Lung (tissue), 12 donors: ENCODE results near the gene LSM14A. TPM values are rescaled to one million over a fixed set of nuclear protein-coding genes. Genes with fewer than 3 reads are reported as not detected.

Source experiments
- ATAC-seq: fragments of 200-7000 bp; cut with Tn5 transposase; one replicate; pipeline ENCODE4 v1.9.1; 2020; ENCODE audit warnings: moderate number of reproducible peaks; ENCODE audit not compliant: insufficient read depth, low FRiP score
- DNase-seq, 3 donors: peaks; one replicate each; pipeline ENCODE4 v3.0.0-alpha.2; 2013 to 2017
- H3K27ac ChIP-seq, 2 donors: one replicate each; pipeline ENCODE4 v1.5.1; 2013; ENCODE audit warnings: mild to moderate bottlenecking in 2 of 2, moderate library complexity in 2 of 2, control low read depth in 1 of 2, inconsistent platforms in 1 of 2, low read depth in 1 of 2, low read length in 1 of 2
- H3K27me3 ChIP-seq, 3 donors: one replicate each; pipeline ENCODE4 v1.5.1; 2013; ENCODE audit warnings: low read length in 2 of 3; ENCODE audit not compliant: control insufficient read depth in 3 of 3, insufficient read depth in 3 of 3
- H3K36me3 ChIP-seq, 4 donors: one replicate each; pipeline ENCODE4 v1.5.1; 2013; ENCODE audit warnings: low read length in 4 of 4, mild to moderate bottlenecking in 1 of 4, moderate library complexity in 1 of 4; ENCODE audit not compliant: control insufficient read depth in 4 of 4, insufficient read depth in 4 of 4
- H3K4me1 ChIP-seq, 5 donors: one replicate each; pipeline ENCODE4 v1.5.1; 2013; ENCODE audit warnings: low read length in 5 of 5, mild to moderate bottlenecking in 2 of 5, moderate library complexity in 1 of 5; ENCODE audit not compliant: control insufficient read depth in 5 of 5, insufficient read depth in 5 of 5
- H3K4me3 ChIP-seq: one replicate; pipeline ENCODE4 v1.5.1; 2013; ENCODE audit warnings: mild to moderate bottlenecking, control low read depth, moderate library complexity
- H3K9ac ChIP-seq, 2 donors: one replicate each; pipeline ENCODE4 v1.5.1; 2013; ENCODE audit warnings: low read length in 2 of 2, control low read depth in 1 of 2; ENCODE audit not compliant: insufficient read depth in 1 of 2
- H3K9me3 ChIP-seq, 4 donors: one replicate each; pipeline ENCODE4 v1.5.1; 2013; ENCODE audit warnings: low read length in 3 of 4, mild to moderate bottlenecking in 1 of 4, moderate library complexity in 1 of 4; ENCODE audit not compliant: control insufficient read depth in 4 of 4, insufficient read depth in 3 of 4
- WGBS, 2 donors: extraction: QIAGEN DNeasy Blood & Tissue Kit; methylation state at CpG; one replicate each; pipeline ENCODE4 v1.1.7; 2013; 5-methylcytosine and 5-hydroxymethylcytosine counted together
- polyA plus RNA-seq, 2 donors: library from polyadenylated mRNA; stranded (reverse); fragments of 200-250 nt; gene quantifications; one replicate each; pipeline ENCODE4 v1.2.1, GENCODE V29; 2013
- total RNA-seq, 2 donors: library from RNA; depleted of rRNA in 1 of 2; stranded (reverse); fragments of >200 nt in 1 of 2; gene quantifications; one replicate each; pipeline ENCODE4 v1.2.1, GENCODE V29; 2014 to 2021
- TF ChIP-seq, protein P1 (sequence below): IDR thresholded peaks from 2 replicates; pipeline ENCODE4 v1.5.1; 2012; ENCODE audit warnings: mild to moderate bottlenecking; ENCODE audit errors: control extremely low read depth, extremely low read depth
- donor health status: control.
- donor health status: control.
- donor health status: Bipolar disorder and iron deficiency.
- donor health status: healthy.
- donor health status: DM: yes; HTN: yes; CAD: no.

The LSM14A gene
- total and polyA plus RNA-seq, 4 donors, result 52.9 to 153 (median 83.5) TPM

DNA sequence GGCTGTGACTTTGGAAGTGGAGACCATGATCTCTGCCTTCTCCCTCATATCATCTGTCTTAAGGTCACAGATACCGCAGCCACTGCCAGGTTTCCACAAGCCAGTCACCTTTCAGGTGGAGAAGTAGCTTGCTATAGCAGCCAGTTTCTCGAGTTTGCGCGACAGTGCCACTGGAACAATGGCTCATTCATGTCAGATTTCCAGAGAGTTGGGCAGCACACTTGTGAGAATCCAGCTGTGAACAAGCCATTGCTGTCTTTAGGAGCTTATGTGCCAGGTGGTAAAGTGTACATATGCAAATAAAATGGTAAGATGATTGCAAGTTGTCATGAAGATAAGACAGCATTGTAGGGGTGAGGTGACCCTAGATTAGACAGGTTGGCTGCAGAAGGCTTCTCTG is 104.3 kb downstream of the LSM14A start:
- TF ChIP-seq, protein P1, sequence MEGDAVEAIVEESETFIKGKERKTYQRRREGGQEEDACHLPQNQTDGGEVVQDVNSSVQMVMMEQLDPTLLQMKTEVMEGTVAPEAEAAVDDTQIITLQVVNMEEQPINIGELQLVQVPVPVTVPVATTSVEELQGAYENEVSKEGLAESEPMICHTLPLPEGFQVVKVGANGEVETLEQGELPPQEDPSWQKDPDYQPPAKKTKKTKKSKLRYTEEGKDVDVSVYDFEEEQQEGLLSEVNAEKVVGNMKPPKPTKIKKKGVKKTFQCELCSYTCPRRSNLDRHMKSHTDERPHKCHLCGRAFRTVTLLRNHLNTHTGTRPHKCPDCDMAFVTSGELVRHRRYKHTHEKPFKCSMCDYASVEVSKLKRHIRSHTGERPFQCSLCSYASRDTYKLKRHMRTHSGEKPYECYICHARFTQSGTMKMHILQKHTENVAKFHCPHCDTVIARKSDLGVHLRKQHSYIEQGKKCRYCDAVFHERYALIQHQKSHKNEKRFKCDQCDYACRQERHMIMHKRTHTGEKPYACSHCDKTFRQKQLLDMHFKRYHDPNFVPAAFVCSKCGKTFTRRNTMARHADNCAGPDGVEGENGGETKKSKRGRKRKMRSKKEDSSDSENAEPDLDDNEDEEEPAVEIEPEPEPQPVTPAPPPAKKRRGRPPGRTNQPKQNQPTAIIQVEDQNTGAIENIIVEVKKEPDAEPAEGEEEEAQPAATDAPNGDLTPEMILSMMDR, result no peak
- ATAC-seq (no peak), DNase-seq (peak in 2 of 3 donors; percentile 32 to 50)
- H3K4me1 ChIP-seq, result peaks cover 0 to 11% (median 3%) of the 10 kb centered on the region in 5 donors
- H3K4me3 ChIP-seq, result no peak overlapping the region
- H3K9me3 ChIP-seq, result no peaks in the 10 kb centered on the region
- H3K27ac ChIP-seq, result no peak overlapping the region
- 74 to 80% methylated on average over 4 of the region's 4 CpGs for whole genome bisulfite sequencing, 2 donors
- peaks cover 0 to 6% (median 3%) of the 10 kb centered on the region in 4 donors for H3K36me3 ChIP-seq
- no peak overlapping the region for H3K9ac ChIP-seq
- H3K27me3 ChIP-seq, result no peaks in the 10 kb centered on the region

DNA sequence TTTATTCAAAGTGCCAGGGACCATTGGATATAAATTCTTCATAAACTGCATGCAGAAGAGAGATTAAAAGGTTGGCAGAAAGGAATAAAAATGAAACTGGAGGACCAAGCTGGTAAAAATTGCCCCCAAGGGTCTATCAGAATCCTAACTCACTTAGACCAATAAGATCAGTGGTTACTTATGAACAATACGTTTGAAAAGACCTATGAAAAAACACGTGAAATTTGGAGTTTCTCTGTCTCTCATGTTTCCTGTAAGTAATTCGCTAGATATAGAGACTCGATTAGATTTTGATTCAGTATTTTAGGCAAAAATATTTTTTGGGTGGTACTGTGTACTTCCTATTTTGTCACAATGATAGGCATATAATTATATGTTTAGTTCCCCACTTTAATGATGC is 104.9 kb downstream of the LSM14A start:
- H3K4me3 ChIP-seq, result no peak overlapping the region

DNA sequence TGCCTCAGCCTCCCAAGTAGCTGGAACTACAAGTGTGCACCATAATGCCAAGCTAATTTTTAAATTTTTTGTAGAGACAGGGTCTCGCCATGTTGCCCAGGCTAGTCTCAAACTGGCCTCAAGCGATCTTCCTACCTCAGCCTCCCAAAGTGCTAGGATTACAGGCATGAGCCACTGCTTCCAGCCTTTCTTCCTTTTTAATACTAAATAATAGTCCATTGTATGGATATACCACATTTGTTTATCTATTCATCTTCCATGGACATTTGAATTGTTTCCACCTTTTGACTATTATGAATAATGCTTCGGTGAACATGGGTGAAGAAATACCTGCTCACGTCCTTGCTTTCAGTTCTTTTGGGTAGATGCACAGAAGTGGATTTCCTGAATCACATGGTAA is 106.5 kb downstream of the LSM14A start:
- DNase-seq, result no peak
- ATAC-seq, result no peak
- Histone ChIP-seq H3K27ac (no peak overlapping the region), H3K9ac (no peak overlapping the region), H3K4me3 (no peak overlapping the region), H3K27me3 (no peaks in the 10 kb centered on the region), H3K4me1 (peaks cover 0 to 18% (median 2%) of the 10 kb centered on the region in 5 donors), H3K9me3 (no peaks in the 10 kb centered on the region), H3K36me3 (peaks cover 0 to 6% (median 2%) of the 10 kb centered on the region in 4 donors)
- TF ChIP-seq, protein P1, result no peak
- WGBS, 2 donors, result 88 to 93% methylated on average over 4 of the region's 4 CpGs

More for the DNA sequence above, 104.9 kb downstream of the LSM14A start:
- no peaks in the 10 kb centered on the region for H3K27me3 ChIP-seq
- ATAC-seq (no peak), DNase-seq (no peak)
- 80 to 85% methylated on average over 4 of the region's 4 CpGs for WGBS, 2 donors
- H3K36me3 ChIP-seq, result peaks cover 0 to 6% (median 3%) of the 10 kb centered on the region in 4 donors
- peaks cover 0 to 11% (median 3%) of the 10 kb centered on the region in 5 donors for H3K4me1 ChIP-seq
- no peaks in the 10 kb centered on the region for H3K9me3 ChIP-seq
- no peak overlapping the region for H3K27ac ChIP-seq
- TF ChIP-seq, protein P1, result no peak
- no peak overlapping the region for H3K9ac ChIP-seq

Other genes with a start within 250 kb of the LSM14A start
- 10 to 100 TPM; 19.2 to 69.0 TPM for gene GARRE1, start 82.0 kb downstream of the LSM14A start, total RNA-seq
- 10 to 100 TPM in 1 of 2 donors, 1 to 10 TPM in 1; 6.7 to 10.1 TPM for gene GARRE1, start 82.0 kb downstream of the LSM14A start, polyA plus RNA-seq
- gene GPI, start 192.7 kb downstream of the LSM14A start, total RNA-seq, result 100 to 1,000 TPM in 1 of 2 donors, 10 to 100 TPM in 1; 91.3 to 225 TPM
- 100 to 1,000 TPM in 1 of 2 donors, 10 to 100 TPM in 1; 79.8 to 151 TPM for gene GPI, start 192.7 kb downstream of the LSM14A start, polyA plus RNA-seq
- gene PDCD2L, start 231.9 kb downstream of the LSM14A start, total RNA-seq, result 10 to 100 TPM in 1 of 2 donors, 1 to 10 TPM in 1; 7.5 to 10.1 TPM
- gene PDCD2L, start 231.9 kb downstream of the LSM14A start, polyA plus RNA-seq, result 10 to 100 TPM; 11.5 to 11.8 TPM